Inferior parietal cortex (tissue), 1 donor: Measurements from ENCODE around the gene CIT.

Experiments used
- DNase-seq: peaks from one replicate; pipeline ENCODE4 v3.0.0-alpha.2; 2016; ENCODE audit errors: extremely low spot score

Gene CIT

DNA sequence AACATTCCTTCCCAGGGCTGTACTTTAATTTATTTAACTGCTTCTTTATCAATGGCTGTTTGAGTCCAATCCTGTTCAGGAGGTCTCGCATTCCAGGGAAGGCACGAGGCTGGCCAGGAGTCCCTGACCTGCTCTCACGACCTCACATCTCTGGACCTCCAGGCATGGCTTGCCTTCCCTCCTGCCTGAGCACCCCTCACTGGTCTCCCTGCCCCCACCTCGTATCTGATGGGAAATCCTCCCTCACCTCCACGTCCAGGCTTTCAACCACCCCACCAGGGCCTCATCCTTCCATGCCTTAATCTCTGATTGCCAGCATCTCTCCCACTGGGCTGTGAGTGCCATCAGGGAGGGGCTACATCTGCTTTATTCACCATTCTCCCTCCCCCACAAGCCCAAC, 180.2 kb downstream of the CIT start:
- no peak for DNase-seq

DNA sequence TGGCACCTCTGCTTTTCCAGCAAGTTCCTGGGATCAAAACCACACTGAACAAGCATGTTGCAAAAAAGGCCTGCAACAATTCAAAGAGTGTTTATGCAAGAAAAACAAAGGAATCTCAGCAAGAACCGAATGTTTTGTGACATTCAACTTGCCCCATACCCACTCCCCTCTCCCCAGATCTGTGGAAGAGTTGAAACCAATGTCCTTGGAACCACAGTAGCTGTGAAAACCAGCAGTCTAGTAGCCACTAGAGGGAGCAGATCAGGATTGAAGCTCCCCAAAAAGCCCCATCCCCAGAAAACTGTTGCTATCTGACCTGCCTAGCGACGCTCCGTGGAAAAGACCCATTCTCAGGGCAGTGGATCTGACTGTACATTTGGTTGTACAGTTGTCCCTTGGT, 182.1 kb downstream of the CIT start:
- DNase-seq, result no peak

DNA sequence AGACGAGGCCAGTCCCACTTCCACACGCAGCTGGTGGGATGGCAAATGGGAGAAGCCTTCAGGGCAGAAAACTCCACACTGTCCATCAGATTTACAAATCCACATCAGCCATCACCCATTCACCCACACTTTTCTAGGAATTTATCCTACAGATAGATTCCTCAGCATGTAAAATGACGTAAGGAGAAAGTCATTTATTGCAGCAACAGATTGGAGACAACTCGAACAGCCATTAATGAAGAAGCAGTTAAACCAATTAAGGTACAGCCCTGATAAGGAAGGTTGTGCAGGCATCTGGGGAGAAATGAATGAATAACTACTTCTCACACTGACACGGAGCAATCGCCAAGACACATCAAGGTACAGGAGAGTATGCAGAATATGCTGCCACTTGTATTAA, 183.0 kb downstream of the CIT start:
- DNase-seq, result no peak

DNA sequence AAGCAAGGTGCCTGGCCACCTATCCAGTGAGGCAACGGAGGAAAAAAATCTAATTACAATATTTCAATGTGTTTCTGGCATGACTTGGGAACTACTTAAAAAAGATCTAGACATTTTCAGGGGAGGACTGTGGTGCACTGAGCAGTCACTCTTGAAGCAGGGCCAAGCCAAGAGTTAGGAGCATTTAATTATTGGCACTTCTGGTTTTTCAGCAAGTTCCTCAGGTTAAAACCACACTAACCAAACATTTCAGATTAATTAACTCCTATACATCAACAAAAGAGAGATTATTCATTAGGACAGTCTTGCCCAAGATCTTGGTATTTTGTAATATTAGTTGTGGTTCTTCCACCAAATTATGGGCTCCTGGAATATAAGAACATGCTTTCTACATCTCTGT, 183.6 kb downstream of the CIT start:
- DNase-seq, result no peak

DNA sequence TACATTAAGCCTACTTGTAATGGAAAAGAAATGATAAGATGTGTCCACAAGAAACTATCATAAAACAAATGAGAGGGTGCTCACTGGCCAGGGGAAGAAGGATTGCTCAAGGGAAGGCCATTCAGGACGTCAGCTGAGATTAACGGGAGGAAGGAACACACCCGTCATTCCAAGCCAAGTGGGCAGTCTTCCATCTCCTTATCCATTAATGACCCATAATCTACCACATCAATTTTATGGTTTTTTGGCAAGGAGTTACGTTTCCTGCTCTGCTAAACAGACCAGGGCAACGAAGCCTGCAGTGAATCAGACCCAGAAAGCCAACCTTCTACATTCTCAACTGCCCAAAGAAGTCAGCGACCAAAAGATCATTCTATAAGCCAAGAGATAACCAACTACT, 184.1 kb downstream of the CIT start:
- DNase-seq, result no peak

DNA sequence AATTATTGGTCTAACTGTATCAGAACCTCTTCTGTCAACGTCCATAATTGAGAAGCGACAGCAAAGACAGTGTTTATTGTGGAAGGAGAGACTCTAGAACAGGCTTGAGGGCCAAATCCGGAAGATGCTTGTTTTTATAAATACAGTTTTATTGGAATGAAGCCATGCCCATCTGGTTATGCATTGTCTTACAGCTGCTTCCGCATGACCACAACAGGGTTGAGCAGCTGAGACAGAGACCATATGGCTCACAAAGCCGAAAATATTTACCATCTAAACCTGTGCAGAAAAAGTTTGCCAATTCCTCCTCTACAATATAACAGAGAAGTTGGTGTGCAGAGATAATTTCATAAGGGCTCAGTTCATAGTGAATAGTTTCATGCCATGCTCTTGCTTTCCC, 184.7 kb downstream of the CIT start:
- no peak for DNase-seq

DNA sequence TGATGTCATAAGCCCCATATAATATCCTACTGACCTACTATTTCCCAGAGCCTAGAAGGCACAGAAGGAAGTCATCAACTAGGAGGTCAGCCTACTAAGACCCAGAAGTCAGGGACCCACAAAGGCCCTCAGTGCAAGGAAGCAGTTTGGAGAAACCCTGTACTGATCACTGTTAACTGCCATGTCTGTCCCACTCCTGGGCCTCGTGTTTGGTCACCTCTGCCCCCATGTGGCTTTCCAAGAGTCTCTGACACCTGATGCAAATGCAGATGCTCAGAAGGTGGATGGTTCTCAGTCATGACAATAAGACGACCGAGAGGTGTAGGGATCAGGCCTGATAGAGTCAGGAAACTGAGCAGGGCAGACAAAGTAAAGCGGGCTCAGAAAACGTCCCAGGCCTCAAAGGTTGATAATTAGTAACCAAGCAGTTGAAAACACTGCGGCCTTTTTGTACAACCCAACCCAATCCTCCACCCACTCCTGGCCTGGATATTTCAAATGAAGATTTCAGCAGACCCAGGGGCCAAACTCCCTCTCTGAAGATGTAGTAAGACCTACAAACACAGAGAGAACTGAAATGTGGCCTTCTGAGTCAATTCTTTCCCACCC, 185.8 kb downstream of the CIT start:
- DNase-seq, result no peak

DNA sequence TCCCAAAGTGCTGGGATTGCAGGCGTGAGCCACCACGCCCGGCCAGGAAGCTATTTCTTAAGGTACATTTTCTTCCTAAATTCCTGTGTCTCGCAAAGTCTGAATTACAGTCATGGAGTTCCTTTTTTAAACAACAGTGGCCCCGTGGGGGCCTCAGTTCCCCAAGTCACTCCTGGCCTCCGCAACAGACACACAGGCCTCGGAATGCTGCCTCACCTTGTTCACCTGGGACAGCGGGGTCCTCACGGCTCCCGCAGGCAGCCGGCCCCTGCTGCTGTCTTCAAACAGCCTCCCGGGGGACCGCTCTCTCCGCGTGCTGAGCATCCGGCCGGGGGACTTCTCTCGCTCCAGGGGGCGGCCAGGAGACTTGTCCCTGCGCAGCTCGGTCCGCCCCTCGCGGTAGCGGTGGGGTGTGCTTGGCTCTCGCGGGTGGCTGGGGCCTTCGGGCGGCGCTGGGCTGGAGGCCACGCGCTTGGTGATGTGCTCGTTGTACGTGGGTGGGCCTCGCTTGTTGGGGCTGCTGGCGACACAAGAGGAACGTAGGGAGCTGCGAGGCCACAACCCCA, 187.1 kb downstream of the CIT start:
- DNase-seq, result no peak

DNA sequence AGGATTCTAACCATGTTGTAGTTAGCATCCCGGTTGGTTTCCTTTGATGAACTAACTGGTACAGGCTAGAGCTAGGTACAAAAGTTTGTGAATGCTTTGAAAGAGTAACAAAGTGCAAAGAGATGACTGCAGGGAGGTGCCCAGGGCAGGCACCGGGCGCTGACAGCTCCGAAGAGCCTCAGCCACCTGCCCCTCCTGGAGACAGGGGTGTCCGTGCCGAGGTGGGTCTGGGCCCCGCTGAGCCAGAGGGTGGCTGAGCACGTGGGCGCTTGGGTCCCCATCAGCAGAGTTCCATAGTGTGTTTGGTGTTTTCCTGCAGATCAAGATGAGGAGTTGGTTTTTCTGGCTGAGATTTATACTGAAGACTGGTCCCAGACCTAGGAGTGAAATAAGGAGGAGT, 189.2 kb downstream of the CIT start:
- no peak for DNase-seq

DNA sequence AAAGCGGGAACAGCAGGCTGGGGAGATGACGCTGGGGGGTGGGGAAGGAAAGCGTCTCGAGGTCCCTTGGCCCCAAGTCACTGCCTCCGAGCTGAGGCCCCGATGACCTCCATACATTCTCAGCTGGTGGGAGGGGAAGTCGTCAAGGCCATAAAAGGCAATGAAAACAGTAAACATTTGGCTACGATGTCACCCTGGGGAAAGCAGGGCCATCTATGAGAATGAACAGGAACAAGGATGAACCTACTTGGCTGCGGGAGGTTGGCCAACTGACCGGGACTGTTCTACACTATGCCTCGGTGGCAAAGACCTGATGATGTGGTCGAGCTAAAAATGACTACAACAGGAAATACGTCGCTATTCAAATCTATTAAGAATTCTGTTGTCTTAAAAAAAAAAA, 189.7 kb downstream of the CIT start:
- DNase-seq, result no peak

DNA sequence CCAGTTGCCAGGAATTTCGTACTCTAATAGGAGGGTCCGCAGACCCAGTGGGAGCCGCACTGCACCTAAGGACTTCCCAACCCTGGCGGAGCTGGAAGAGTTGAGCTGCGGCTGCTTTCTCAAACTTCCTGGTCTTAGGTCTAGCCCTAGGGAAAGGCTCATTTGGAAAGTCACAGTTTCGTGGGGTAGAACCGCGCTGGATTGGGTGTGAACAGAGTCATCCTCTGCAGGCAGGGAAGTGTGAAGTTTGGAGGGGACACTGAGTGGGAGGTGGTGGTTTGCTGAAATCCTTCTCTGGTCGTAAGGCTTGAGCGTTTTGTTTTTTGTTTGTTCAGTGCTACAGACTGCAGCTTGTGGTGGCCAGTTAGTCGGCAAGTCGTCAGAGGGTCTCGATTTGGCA, 190.3 kb downstream of the CIT start:
- no peak for DNase-seq

DNA sequence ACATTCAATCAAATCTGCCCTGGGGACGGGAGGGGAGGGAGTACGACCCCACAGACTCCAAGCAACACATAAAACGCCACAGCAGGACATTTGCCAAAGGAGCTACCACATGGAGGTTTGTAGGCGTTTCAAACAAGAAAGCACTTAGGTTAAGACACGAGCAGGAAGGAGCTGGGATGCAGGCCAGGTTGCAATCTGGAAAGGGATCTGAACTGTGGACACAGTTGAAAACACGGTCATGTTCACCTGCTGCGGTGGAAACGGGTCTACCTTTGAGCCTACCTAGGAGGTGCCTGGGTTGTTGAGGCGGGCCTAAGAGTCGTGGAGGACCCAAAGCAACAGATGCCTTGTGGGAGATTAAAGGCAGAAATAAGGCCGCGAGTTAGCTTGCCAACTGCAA, 190.8 kb downstream of the CIT start:
- DNase-seq, result no peak

DNA sequence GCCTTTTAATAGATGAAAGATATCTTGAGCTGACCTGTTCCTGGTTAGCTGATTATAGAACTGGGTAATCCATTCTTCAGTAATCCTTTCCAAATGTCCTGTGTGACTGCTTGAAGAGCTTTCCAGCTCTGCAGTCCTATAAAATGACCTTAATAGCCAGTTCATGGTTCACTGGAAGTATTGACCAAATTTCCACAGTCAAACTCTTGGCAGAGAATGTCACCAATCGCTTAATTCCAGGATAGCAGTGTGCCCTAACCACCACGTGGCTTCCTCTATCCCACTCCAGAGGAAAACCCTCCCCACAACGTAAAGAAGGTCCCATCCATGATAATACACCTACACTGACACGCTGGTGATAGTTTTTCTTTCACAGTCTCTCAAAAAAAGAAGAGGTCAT, 191.7 kb downstream of the CIT start:
- no peak for DNase-seq

DNA sequence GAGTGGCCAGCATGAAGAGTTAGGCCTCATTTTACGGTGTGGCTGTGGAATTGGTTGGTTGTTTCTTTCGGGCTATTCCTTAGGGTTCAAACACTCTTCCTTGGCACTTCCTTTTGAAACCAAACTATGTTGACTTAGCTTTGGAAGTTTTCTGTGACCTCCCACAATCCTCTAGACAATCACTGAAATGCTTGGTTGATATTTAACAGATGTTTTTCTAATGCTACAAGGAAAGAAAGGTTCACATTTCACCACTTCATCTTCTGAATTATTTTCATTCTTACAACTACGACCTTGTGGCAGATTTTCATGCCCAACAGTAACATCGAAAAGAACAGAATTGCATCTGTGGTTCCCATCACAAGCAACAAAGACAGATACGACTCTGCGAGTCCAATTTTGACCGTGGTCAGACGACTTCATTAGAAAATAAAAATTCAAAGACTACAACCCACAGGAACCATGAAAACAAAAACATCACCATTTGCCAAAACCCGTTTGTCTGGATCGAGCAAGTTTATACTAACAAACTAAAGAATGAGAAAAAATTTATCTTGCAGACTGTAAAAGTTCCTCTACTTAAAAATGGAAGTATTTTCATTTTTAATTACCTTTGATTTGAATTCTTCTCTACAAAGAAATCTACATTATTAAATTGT, 192.3 kb downstream of the CIT start:
- DNase-seq, result no peak

DNA sequence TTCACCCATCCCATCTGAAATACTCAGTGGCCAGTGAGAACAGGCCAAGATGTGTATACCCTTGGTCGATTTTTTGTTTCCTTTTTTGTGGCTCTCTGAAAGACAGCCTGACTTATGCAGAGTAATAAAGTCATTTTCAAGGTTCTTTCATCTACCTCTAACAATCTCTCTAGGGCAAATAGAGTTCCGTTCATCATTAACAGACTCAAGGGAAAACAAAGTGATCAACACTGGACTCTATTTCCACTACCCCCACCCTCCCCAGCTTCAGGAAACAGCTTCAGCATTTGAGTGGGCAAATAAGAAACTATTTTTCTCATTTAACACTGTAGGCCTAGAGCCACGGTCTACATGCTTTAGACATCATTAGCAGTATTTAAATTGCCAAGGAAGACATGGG, 193.3 kb downstream of the CIT start:
- DNase-seq, result no peak

DNA sequence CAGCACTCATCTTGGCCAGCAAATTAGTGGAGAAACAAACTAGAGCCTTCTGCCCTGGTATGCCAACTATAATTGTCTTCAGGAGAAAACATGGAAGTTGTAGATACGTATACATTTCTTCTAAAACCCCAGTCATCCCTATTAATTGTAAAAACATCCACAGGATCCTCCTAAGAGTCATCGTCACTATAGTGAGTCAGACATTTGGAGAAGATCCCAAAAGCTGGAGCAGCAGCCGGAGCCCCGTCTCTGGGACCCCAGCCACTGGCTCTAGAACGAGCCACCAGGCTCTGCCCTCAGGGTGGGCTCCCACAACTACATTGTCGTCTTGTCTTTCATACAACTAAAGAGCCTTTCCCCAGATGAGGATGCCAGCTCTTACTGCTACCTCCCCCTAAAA, 193.7 kb downstream of the CIT start:
- no peak for DNase-seq

DNA sequence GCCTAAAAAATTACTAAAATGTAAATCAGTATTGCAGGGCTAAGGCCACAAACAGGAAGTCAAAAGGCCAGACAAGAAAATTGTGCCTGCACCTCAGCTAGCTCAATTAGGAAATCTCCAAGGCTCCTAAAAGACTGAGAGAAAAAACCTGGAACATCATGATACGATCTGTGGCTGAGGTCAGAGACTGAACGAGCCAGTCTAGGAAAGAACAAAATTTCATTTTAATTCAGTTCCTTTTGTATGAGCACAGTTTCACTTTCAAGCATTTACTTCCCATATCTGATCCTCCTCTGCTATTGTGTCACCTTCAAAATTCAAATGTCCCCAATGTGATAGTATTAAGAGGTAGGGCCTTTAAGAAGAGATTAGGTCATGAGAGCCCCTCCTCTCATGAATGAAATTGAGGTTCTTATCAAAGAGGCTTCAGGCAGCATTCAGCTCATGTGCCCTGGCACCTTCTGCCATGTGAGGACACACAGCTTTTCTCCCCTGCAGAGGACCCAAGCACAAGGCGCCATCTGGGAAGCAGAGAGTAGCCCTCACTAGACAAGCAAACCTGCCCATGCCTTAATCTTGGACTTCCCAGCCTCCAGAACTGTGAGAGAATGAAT, 194.4 kb downstream of the CIT start:
- DNase-seq, result no peak

DNA sequence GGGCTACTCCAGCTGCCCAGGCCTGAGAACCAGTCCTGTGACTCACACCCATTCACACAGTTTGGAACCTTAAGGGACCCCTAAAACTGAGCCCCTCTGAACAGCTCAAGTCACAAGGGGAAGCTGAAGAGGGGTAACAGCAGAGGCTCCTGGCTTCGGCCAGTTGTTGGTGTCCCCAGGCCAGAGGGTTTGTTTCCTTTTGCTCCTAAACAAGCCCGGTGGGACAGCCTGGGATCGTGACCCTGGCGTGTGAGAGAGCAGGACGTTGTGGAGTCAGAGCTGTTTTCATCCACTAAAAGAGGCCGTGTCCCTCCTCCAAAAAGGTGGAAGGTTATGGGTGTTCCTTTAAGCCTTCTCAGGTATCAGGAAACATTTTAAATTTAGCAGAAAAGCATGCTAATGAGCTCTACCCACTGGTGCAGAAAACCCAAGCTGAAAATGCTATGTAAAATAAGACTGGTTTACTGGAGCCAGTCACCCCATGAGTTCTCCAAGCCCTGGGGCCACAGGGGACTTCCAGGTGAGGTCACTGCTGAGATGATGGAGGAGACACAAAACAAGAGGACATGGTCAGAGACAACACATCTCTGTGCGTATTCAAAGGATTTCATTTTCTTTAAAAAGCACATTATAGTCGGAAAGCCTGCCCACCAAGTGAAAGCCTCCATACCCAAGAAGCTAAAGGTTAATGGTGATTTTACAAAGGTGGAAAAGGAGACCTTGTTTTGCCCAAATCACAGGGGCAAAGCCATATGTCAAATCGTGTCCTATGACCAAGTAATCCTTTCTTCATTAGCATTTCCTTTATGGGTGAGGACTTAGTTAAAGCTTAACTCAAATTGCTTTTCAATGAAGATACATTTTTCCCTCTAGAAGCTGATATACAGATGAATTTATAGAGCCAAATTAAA, 195.1 kb downstream of the CIT start:
- no peak for DNase-seq

DNA sequence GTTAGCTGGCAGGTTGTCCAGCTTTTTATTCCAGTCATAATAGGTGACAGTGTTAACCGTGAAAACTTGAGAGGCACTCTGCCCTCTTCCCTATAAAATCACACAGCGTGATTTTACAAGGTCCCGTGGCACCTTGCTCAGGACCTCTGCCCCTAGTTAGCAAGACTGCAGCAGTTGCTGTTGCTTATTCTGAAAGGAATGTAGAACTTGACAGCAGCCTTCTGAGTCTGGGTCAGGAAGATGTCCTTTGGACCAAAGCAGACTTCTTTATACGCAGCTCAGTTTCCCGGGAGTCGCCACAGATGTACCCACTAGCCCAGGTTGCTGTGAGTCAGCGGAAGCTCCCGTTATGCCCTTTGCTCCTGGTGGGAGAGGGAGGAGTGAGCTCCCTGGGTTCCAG, 196.0 kb downstream of the CIT start:
- no peak for DNase-seq

DNA sequence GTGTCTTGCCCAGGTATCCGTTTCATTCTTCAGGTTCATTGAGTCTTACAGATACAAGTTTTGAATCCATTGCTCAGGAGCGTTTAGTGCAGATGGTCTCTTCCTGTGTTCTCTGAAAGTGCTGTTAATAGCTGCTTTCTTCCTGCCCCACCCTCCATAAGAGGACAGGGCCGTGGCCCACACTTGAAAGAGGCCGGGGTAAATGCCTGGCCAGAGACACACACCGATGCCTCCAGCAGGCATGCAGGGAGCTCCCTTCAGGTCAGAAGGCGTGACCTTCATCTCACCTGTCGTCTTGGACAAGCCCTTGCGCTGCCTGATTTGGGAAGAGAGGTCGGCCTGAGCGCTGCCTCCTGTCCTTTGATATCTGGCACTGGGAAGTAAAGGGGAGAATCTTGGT, 197.6 kb downstream of the CIT start:
- no peak for DNase-seq

DNA sequence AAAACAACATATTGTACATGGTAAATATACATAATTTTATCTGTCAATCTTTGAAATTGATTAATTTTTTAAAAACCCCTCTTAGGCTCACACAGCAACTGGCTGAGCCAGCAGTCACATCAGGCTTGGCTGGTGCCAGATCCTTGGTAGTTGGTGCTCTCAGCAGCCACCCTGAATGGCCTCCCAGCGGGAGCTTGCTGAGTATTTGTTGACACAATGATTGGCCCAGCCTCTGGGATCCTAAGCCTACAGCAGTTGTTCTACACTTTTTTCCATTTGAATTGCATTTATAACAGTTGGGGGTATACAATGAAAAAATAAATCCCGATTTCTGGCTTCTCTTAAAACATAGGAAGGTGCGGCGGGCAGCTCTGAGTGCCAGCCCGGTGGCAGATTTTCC, 198.0 kb downstream of the CIT start:
- no peak for DNase-seq

DNA sequence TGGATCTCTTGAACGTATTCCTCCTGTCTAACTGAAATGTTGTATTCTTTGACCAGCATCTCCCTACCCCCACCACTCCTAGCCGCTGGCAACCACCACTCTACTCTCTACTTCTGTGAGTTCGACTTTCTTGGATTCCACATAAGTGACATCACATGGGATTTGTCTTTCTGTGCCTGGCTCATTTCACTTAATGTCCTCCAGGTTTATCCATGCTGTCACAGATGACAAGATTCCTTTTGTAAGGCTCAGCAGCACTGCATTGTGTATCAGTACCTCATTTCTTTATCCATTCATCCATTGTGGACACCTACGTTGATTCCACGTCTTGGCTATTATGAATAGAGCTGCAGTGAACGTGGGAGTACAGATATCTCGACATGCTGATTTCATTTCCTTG, 198.7 kb downstream of the CIT start:
- no peak for DNase-seq
